ENCODE measurements around the gene RNASET2. TPM values are rescaled to one million over a fixed set of nuclear protein-coding genes. Genes with fewer than 3 reads are reported as not detected.

RNASET2 gene
- total RNA-seq, 1 experiment from 2014 or later: 70.2 TPM

- Mint-ChIP-seq H3K4me3 (ENCODE audit: low read depth, unreplicated experiment) (no peak overlapping the region), H3K4me1 (ENCODE audit: low read depth, unreplicated experiment) (no peaks in the 10 kb centered on the region), H3K9me3 (ENCODE audit: low read depth, unreplicated experiment) (no peaks in the 10 kb centered on the region), H3K36me3 (ENCODE audit: insufficient read depth, unreplicated experiment) (peaks cover 6% of the 10 kb centered on the region), H3K27me3 (ENCODE audit: unreplicated experiment) (no peaks in the 10 kb centered on the region), H3K27ac (ENCODE audit: unreplicated experiment) (no peak overlapping the region)
- no peak for TF ChIP-seq CTCF (IDR thresholded peaks at IDR 0.05; ENCODE audit: unreplicated experiment)
- intact Hi-C loops (cut with micrococcal nuclease; ENCODE audit: unreplicated experiment): no loop called here
- CTCF ChIA-PET: no interaction called here
- BruUV-seq (replicated peaks): no TSS peak
- no peak for DNase-seq
Measured at GRCh38 chr6:166938150-166938549, 18.2 kb downstream of the RNASET2 start.

DNA sequence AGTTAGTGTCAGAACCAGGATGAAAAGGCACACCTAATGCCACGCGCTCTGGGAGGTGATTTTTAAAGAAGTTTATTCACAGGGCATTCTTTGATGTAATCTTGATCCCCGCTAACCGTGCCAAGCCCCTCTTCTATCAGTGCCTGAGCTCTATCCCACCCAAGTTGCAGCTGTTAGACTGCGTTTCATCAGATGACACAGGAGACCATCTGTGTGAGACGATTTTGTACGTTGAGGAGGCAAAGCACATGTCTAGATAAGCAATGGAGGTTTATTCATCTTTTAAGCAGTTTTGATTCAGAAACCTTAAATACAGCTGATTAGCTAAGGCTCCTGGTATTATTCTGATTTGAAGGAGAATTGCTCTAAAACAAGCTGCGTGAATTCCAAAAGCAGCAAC is 18.6 kb downstream of the RNASET2 start:
- Mint-ChIP-seq H3K4me1 (ENCODE audit: low read depth, unreplicated experiment) (no peaks in the 10 kb centered on the region), H3K27ac (ENCODE audit: unreplicated experiment) (no peak overlapping the region), H3K36me3 (ENCODE audit: insufficient read depth, unreplicated experiment) (peaks cover 6% of the 10 kb centered on the region), H3K9me3 (ENCODE audit: low read depth, unreplicated experiment) (no peaks in the 10 kb centered on the region), H3K4me3 (ENCODE audit: low read depth, unreplicated experiment) (no peak overlapping the region), H3K27me3 (ENCODE audit: unreplicated experiment) (no peaks in the 10 kb centered on the region)
- intact Hi-C loops (cut with micrococcal nuclease; ENCODE audit: unreplicated experiment): no loop called here
- no TSS peak for BruUV-seq (replicated peaks)
- TF ChIP-seq CTCF (IDR thresholded peaks at IDR 0.05; ENCODE audit: unreplicated experiment): no peak
- DNase-seq: no peak
- CTCF ChIA-PET: no interaction called here

DNA sequence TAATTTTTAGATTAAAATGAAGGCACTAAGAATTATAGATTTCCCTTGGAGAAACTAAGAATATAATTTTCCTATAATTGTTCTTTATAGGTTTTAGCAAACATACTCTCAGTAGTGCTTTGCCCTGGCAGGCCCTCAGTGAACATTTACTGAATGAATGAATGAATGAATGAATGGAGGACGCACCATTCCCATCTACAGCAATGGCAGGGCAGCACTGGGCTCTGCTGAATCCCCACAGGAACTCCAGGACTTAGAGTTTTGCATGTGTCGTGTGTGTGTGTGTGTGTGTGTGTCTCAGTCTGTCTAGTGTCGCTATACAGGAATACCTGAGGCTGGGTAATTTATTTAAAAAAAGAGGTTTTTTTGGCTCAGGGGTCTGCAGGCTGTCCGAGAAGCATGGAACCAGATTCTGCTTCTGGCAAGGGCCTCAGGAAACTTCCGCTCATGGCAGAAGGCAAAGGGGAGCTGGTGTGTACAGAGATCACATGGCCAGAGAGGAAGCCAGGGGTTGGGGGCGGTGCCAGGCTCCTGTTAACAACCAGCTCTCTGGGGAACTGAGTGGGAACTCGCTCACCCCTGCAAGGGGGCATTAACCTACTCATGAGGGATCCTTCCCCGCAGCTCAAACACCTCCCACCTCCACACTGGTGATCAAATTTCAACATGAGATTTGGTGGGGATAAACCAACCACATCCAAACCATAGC is 20.1 kb downstream of the RNASET2 start:
- intact Hi-C loops (cut with micrococcal nuclease; ENCODE audit: unreplicated experiment): no loop called here
- DNase-seq: no peak
- CTCF ChIA-PET: no interaction called here
- Mint-ChIP-seq H3K9me3 (ENCODE audit: low read depth, unreplicated experiment) (no peaks in the 10 kb centered on the region), H3K4me3 (ENCODE audit: low read depth, unreplicated experiment) (no peak overlapping the region), H3K4me1 (ENCODE audit: low read depth, unreplicated experiment) (no peaks in the 10 kb centered on the region), H3K36me3 (ENCODE audit: insufficient read depth, unreplicated experiment) (peaks cover 12% of the 10 kb centered on the region), H3K27ac (ENCODE audit: unreplicated experiment) (no peak overlapping the region), H3K27me3 (ENCODE audit: unreplicated experiment) (no peaks in the 10 kb centered on the region)
- no TSS peak for BruUV-seq (replicated peaks)
- no peak for TF ChIP-seq CTCF (IDR thresholded peaks at IDR 0.05; ENCODE audit: unreplicated experiment)

DNA sequence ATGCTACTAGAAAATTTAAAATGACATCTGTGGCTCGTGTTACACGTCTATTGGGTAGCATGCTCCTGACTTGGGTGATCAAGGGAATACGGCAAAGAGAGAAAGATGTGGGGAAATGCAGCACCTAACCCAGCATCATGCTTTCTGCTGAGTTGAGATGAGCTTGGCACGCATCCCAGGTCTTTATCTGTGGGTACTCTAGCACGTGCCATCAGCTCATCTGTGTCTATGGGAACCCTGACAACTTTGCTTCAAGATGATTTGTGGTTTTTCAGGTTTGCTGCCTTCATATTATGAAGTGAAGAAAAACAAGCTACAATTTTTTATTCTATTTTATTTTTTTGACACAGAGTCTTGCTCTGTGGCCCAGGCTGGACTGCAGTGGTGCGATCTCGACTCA is 21.0 kb downstream of the RNASET2 start:
- no peak overlapping the region for H3K27ac Mint-ChIP-seq (ENCODE audit: unreplicated experiment)
- intact Hi-C loops (cut with micrococcal nuclease; ENCODE audit: unreplicated experiment): no loop called here
- H3K9me3 Mint-ChIP-seq (ENCODE audit: low read depth, unreplicated experiment): no peaks in the 10 kb centered on the region
- no TSS peak for BruUV-seq (replicated peaks)
- CTCF ChIA-PET: no interaction called here
- H3K4me3 Mint-ChIP-seq (ENCODE audit: low read depth, unreplicated experiment): no peak overlapping the region
- no peaks in the 10 kb centered on the region for H3K27me3 Mint-ChIP-seq (ENCODE audit: unreplicated experiment)
- TF ChIP-seq CTCF (IDR thresholded peaks at IDR 0.05; ENCODE audit: unreplicated experiment): no peak
- H3K36me3 Mint-ChIP-seq (ENCODE audit: insufficient read depth, unreplicated experiment): peaks cover 12% of the 10 kb centered on the region
- H3K4me1 Mint-ChIP-seq (ENCODE audit: low read depth, unreplicated experiment): no peaks in the 10 kb centered on the region
- no peak for DNase-seq

All from Calu3 (cell line).